Measurements from ENCODE around the gene RAD9A. TPM values are rescaled to one million over a fixed set of nuclear protein-coding genes. Genes with fewer than 3 reads are reported as not detected.
A peak's percentile ranks its signal among the peaks of the same experiment; 100 is the strongest.

Gene RAD9A
- total RNA-seq, 1 donor from 2014 or later, result 30.7 TPM

GRCh38 chr11:67413266-67413849, 21.6 kb downstream of the RAD9A start:
- Mint-ChIP-seq H3K36me3 (ENCODE audit: low read depth) (peaks cover 11% of the 10 kb centered on the region), H3K4me1 (ENCODE audit: low read depth) (peaks cover 45% of the 10 kb centered on the region), H3K4me3 (no peak overlapping the region), H3K27ac (peak overlapping the region; percentile 38), H3K9me3 (no peaks in the 10 kb centered on the region), H3K27me3 (ENCODE audit: insufficient read depth) (peaks cover 20% of the 10 kb centered on the region)
- intact Hi-C loops (cut with micrococcal nuclease), result no loop called here
- DNase-seq (ENCODE audit: low spot score), result no peak

- Mint-ChIP-seq H3K9me3 (no peaks in the 10 kb centered on the region), H3K4me3 (no peak within 1 kb of the TSS), H3K27me3 (ENCODE audit: insufficient read depth) (peaks cover 20% of the 10 kb centered on the region), H3K27ac (no peak within 1 kb of the TSS), H3K36me3 (ENCODE audit: low read depth) (peaks cover 3% of the 10 kb centered on the region), H3K4me1 (ENCODE audit: low read depth) (peaks cover 31% of the 10 kb centered on the region)
- DNase-seq (ENCODE audit: low spot score), result no peak
- intact Hi-C loops (cut with micrococcal nuclease), result no loop called here
Observed at GRCh38 chr11:67415501-67416304, 23.9 kb downstream of the RAD9A start, which contains the start of gene CARNS1. Gene CARNS1 (plus strand): TSS chr11:67415678. CDS start chr11:67416200, 522 bp downstream.

GRCh38 chr11:67416416-67417335, 24.9 kb downstream of the RAD9A start:
- Mint-ChIP-seq H3K9me3 (no peaks in the 10 kb centered on the region), H3K4me3 (no peak overlapping the region), H3K27ac (peak overlapping the region; percentile 15), H3K27me3 (ENCODE audit: insufficient read depth) (peaks cover 20% of the 10 kb centered on the region), H3K4me1 (ENCODE audit: low read depth) (peaks cover 33% of the 10 kb centered on the region), H3K36me3 (ENCODE audit: low read depth) (peaks cover 3% of the 10 kb centered on the region)
- intact Hi-C loops (cut with micrococcal nuclease), result no loop called here
- DNase-seq (ENCODE audit: low spot score), result no peak

GRCh38 chr11:67417425-67417824, 25.6 kb downstream of the RAD9A start:
- Mint-ChIP-seq H3K4me1 (ENCODE audit: low read depth) (peaks cover 26% of the 10 kb centered on the region), H3K4me3 (no peak overlapping the region), H3K27me3 (ENCODE audit: insufficient read depth) (peaks cover 20% of the 10 kb centered on the region), H3K27ac (no peak overlapping the region), H3K36me3 (ENCODE audit: low read depth) (peaks cover 3% of the 10 kb centered on the region), H3K9me3 (no peaks in the 10 kb centered on the region)
- no peak for DNase-seq (ENCODE audit: low spot score)
- intact Hi-C loops (cut with micrococcal nuclease), result no loop called here

GRCh38 chr11:67418476-67419281, 26.9 kb downstream of the RAD9A start:
- Mint-ChIP-seq H3K9me3 (no peaks in the 10 kb centered on the region), H3K27me3 (ENCODE audit: insufficient read depth) (peaks cover 20% of the 10 kb centered on the region), H3K4me1 (ENCODE audit: low read depth) (peaks cover 22% of the 10 kb centered on the region), H3K27ac (no peak overlapping the region), H3K4me3 (peak overlapping the region; percentile 37), H3K36me3 (ENCODE audit: low read depth) (no peaks in the 10 kb centered on the region)
- intact Hi-C loops (cut with micrococcal nuclease), result no loop called here
- DNase-seq (ENCODE audit: low spot score), result no peak

GRCh38 chr11:67419325-67420049, 27.7 kb downstream of the RAD9A start:
- H3K9me3 Mint-ChIP-seq, result no peaks in the 10 kb centered on the region
- H3K27ac Mint-ChIP-seq, result no peak overlapping the region
- no peak for DNase-seq (ENCODE audit: low spot score)
- peak overlapping the region; percentile 37 for H3K4me3 Mint-ChIP-seq
- intact Hi-C loops (cut with micrococcal nuclease), result loop anchor here (1.0 to 2.0 kb wide), 2 partner anchors 9 to 19 kb away; partner anchors contain the start of gene RPS6KB2
- peaks cover 22% of the 10 kb centered on the region for H3K4me1 Mint-ChIP-seq (ENCODE audit: low read depth)
- peaks cover 17% of the 10 kb centered on the region for H3K27me3 Mint-ChIP-seq (ENCODE audit: insufficient read depth)
- no peaks in the 10 kb centered on the region for H3K36me3 Mint-ChIP-seq (ENCODE audit: low read depth)

- intact Hi-C loops (cut with micrococcal nuclease), result loop anchor here (1.0 to 2.0 kb wide), 2 partner anchors 8 to 19 kb away; partner anchors contain the start of gene RPS6KB2
- DNase-seq (ENCODE audit: low spot score), result no peak
- peak overlapping the region; percentile 48 for H3K27ac Mint-ChIP-seq
- peak overlapping the region; percentile 75 for H3K4me3 Mint-ChIP-seq
- no peaks in the 10 kb centered on the region for H3K36me3 Mint-ChIP-seq (ENCODE audit: low read depth)
- H3K27me3 Mint-ChIP-seq (ENCODE audit: insufficient read depth), result peaks cover 11% of the 10 kb centered on the region
- H3K4me1 Mint-ChIP-seq (ENCODE audit: low read depth), result peaks cover 29% of the 10 kb centered on the region
- no peaks in the 10 kb centered on the region for H3K9me3 Mint-ChIP-seq
Observed at GRCh38 chr11:67420147-67420645, 28.4 kb downstream of the RAD9A start.

- H3K4me1 Mint-ChIP-seq (ENCODE audit: low read depth), result peaks cover 30% of the 10 kb centered on the region
- peak overlapping the region; percentile 72 for H3K4me3 Mint-ChIP-seq
- H3K27ac Mint-ChIP-seq, result peak overlapping the region; percentile 70
Observed at GRCh38 chr11:67420646-67421429, 29.1 kb downstream of the RAD9A start.

GRCh38 chr11:67421430-67422031, 29.7 kb downstream of the RAD9A start:
- no peak for DNase-seq (ENCODE audit: low spot score)
- Mint-ChIP-seq H3K4me3 (peak overlapping the region; percentile 72), H3K4me1 (ENCODE audit: low read depth) (peaks cover 28% of the 10 kb centered on the region), H3K9me3 (no peaks in the 10 kb centered on the region), H3K27me3 (ENCODE audit: insufficient read depth) (peaks cover 6% of the 10 kb centered on the region), H3K36me3 (ENCODE audit: low read depth) (no peaks in the 10 kb centered on the region), H3K27ac (peak overlapping the region; percentile 70)
- intact Hi-C loops (cut with micrococcal nuclease), result loop anchor here (1.0 to 2.0 kb wide), 4 partner anchors 12 to 43 kb away; no protein-coding TSS in a partner anchor

More at GRCh38 chr11:67420646-67421429, 29.1 kb downstream of the RAD9A start:
- H3K27me3 Mint-ChIP-seq (ENCODE audit: insufficient read depth), result peaks cover 11% of the 10 kb centered on the region
- peak; percentile 95 for DNase-seq (ENCODE audit: low spot score)
- no peaks in the 10 kb centered on the region for H3K36me3 Mint-ChIP-seq (ENCODE audit: low read depth)
- intact Hi-C loops (cut with micrococcal nuclease), result loop anchor here (1.0 to 2.0 kb wide), 5 partner anchors 7 to 43 kb away; partner anchors contain the start of gene RPS6KB2
- no peaks in the 10 kb centered on the region for H3K9me3 Mint-ChIP-seq

GRCh38 chr11:67422891-67423290, 31.1 kb downstream of the RAD9A start:
- Mint-ChIP-seq H3K36me3 (ENCODE audit: low read depth) (no peaks in the 10 kb centered on the region), H3K4me3 (no peak overlapping the region)
- intact Hi-C loops (cut with micrococcal nuclease), result no loop called here

More at GRCh38 chr11:67422891-67423290, 31.1 kb downstream of the RAD9A start:
- DNase-seq (ENCODE audit: low spot score), result no peak
- H3K9me3 Mint-ChIP-seq, result no peaks in the 10 kb centered on the region
- H3K27ac Mint-ChIP-seq, result no peak overlapping the region
- peaks cover 1% of the 10 kb centered on the region for H3K27me3 Mint-ChIP-seq (ENCODE audit: insufficient read depth)
- H3K4me1 Mint-ChIP-seq (ENCODE audit: low read depth), result peaks cover 29% of the 10 kb centered on the region

Measured in activated T-helper 1 cell treated with anti-CD3 and anti-CD28 coated beads, Interleukin-12 subunit alpha, Interleukin-12 subunit beta, Interleukin-2, Interleukin-4 antibody, amounts not matched to agents 30 ng/mL and 10 ng/mL and 1 ng/mL, durations not matched to agents 14 hours and 24 hours and 36 hours (primary cell).